HCT116 (cell line): Measurements from ENCODE around the gene APPL2. TPM values are rescaled to one million over a fixed set of nuclear protein-coding genes. Genes with fewer than 3 reads are reported as not detected.

Experiments used
- ATAC-seq: fragments of 200-7000 bp; cut with Tn5 transposase; 2 replicates; pipeline ENCODE4 v1.9.1; 2020; ENCODE audit warnings: mild to moderate bottlenecking, moderate library complexity
- BruUV-seq: library from RNA; stranded (reverse); fragments of 400-500 nt; replicated peaks from 2 replicates; lab custom pipeline; 2021; lab: Mats Ljungman, UMichigan
- CTCF ChIA-PET: fragments of 300-600 bp; sonication (Branson Sonifier 250); formaldehyde crosslinking; loops from one replicate; lab custom pipeline; 2021; ENCODE audit warnings: antibody characterized with exemption; lab: Charles Lee
- POLR2A ChIA-PET: fragments of 300-600, 350-600 bp; sonication (Branson Sonifier 250); formaldehyde crosslinking; loops from one replicate; lab custom pipeline; 2021; ENCODE audit warnings: antibody characterized with exemption; lab: Charles Lee
- RAD21 ChIA-PET, 2 experiments: fragments of 300-600 bp; sonication (Branson Sonifier 250); formaldehyde crosslinking; loops; one replicate each; lab custom pipeline; 2023; ENCODE audit warnings: low total read pairs in 2 of 2; ENCODE audit not compliant: uncharacterized antibody in 2 of 2, unreplicated experiment in 2 of 2, low non-redundant PET in 1 of 2; lab: Charles Lee
- DNase-seq: peaks from one replicate; pipeline ENCODE4 v3.0.0-alpha.2; 2010; ENCODE audit warnings: low read depth, low spot score
- H2AFZ ChIP-seq: fragments of 200-600 bp; shearing (Covaris generic), sonication (generic); 2 replicates; pipeline ENCODE4 v1.6.1; 2017; ENCODE audit warnings: low read depth, mixed run types, mixed read lengths, antibody characterized with exemption, low read length; ENCODE audit not compliant: poor library complexity, severe bottlenecking
- H3K27ac ChIP-seq: 2 replicates; pipeline ENCODE4 v1.5.1; 2012; ENCODE audit warnings: low read depth, low read length
- H3K27me3 ChIP-seq: fragments of 200-600 bp; sonication (generic); 2 replicates; pipeline ENCODE4 v1.6.1; 2016; ENCODE audit warnings: mixed run types, low read length, mixed read lengths; ENCODE audit not compliant: insufficient read depth
- H3K36me3 ChIP-seq, 2 experiments: fragments of 200-500 bp in 1 of 2; fragments of 200-600 bp in 1 of 2; sonication (Bioruptor generic) in 1 of 2; sonication (generic) in 1 of 2; 2 replicates each; pipeline versions ENCODE4 v1.5.1 to v1.6.1; 2014 to 2016; ENCODE audit warnings: low read length in 2 of 2, inconsistent platforms in 1 of 2, mixed read lengths in 1 of 2, mixed run types in 1 of 2; ENCODE audit not compliant: insufficient read depth in 2 of 2, control insufficient read depth in 1 of 2
- H3K4me1 ChIP-seq, 2 experiments: fragments of 200-600 bp in 1 of 2; sonication (generic) in 1 of 2; 2 replicates each; pipeline versions ENCODE4 v1.5.1 to v1.6.1; 2012 to 2017; ENCODE audit warnings: low read length in 2 of 2, inconsistent platforms in 1 of 2, mild to moderate bottlenecking in 1 of 2, mixed read lengths in 1 of 2, mixed run types in 1 of 2, moderate library complexity in 1 of 2; ENCODE audit not compliant: insufficient read depth in 2 of 2, control insufficient read depth in 1 of 2
- H3K4me2 ChIP-seq: fragments of 200-600 bp; sonication (generic); 2 replicates; pipeline ENCODE4 v1.6.1; 2017; ENCODE audit warnings: mixed run types, low read length, mixed read lengths
- H3K4me3 ChIP-seq, 2 experiments: fragments of 200-600 bp in 1 of 2; sonication (generic) in 1 of 2; replicated peaks in 1 of 2; 2 replicates each; pipeline ENCODE4 v1.5.1; 2011 to 2016; ENCODE audit warnings: low read length in 2 of 2, control low read depth in 1 of 2, low read depth in 1 of 2, mild to moderate bottlenecking in 1 of 2, mixed read lengths in 1 of 2, mixed run types in 1 of 2
- H3K79me2 ChIP-seq: fragments of 200-600 bp; sonication (generic); 2 replicates; pipeline ENCODE4 v1.6.1; 2017; ENCODE audit warnings: mild to moderate bottlenecking, mixed run types, low read length, moderate library complexity, mixed read lengths; ENCODE audit not compliant: insufficient read depth
- H3K9ac ChIP-seq: fragments of 200-600 bp; sonication (generic); 2 replicates; pipeline ENCODE4 v1.6.1; 2016; ENCODE audit warnings: low read length, mixed read lengths
- H3K9me2 ChIP-seq: fragments of 200-600 bp; sonication (generic), shearing (Covaris generic); 2 replicates; pipeline ENCODE4 v1.6.1; 2017; ENCODE audit warnings: mixed run types, mild to moderate bottlenecking, moderate library complexity; ENCODE audit not compliant: insufficient read depth
- H3K9me3 ChIP-seq, 2 experiments: fragments of 200-500 bp in 1 of 2; fragments of 200-600 bp in 1 of 2; sonication (Bioruptor generic) in 1 of 2; sonication (generic) in 1 of 2; 2 replicates each; pipeline ENCODE4 v1.6.1; 2014 to 2017; ENCODE audit warnings: low read length in 2 of 2, mixed read lengths in 2 of 2, inconsistent platforms in 1 of 2, low read depth in 1 of 2, mild to moderate bottlenecking in 1 of 2, mixed run types in 1 of 2, moderate library complexity in 1 of 2; ENCODE audit not compliant: control insufficient read depth in 1 of 2, insufficient read depth in 1 of 2
- H4K20me1 ChIP-seq: fragments of 200-600 bp; sonication (generic), shearing (Covaris generic); 2 replicates; pipeline ENCODE4 v1.6.1; 2017; ENCODE audit warnings: mixed run types, mild to moderate bottlenecking, moderate library complexity; ENCODE audit not compliant: insufficient read depth
- CBX3 ChIP-seq: IDR thresholded peaks from 2 replicates; pipeline ENCODE4 v1.6.1; 2012; ENCODE audit warnings: low read depth
- CEBPB ChIP-seq: IDR thresholded peaks from 2 replicates; pipeline ENCODE4 v1.6.1; 2012; ENCODE audit warnings: low read depth
- CTCF ChIP-seq, 3 experiments: fragments of 200-600 bp in 1 of 3; sonication (generic) in 1 of 3; IDR thresholded peaks in 2 of 3; conservative IDR thresholded peaks in 1 of 3; 2 replicates each; pipeline ENCODE4 v1.5.1; 2012 to 2017; ENCODE audit warnings: low read depth in 2 of 3, low read length in 2 of 3, antibody characterized with exemption in 1 of 3, borderline replicate concordance in 1 of 3, control low read depth in 1 of 3, mild to moderate bottlenecking in 1 of 3, mixed read lengths in 1 of 3, mixed run types in 1 of 3, moderate library complexity in 1 of 3; ENCODE audit not compliant: insufficient read depth in 1 of 3
- EGR1 ChIP-seq: IDR thresholded peaks from 2 replicates; pipeline ENCODE4 v1.6.1; 2012; ENCODE audit warnings: low read depth
- ELF1 ChIP-seq: IDR thresholded peaks from 2 replicates; pipeline ENCODE4 v1.6.1; 2012; ENCODE audit warnings: low read depth, borderline replicate concordance
- EZH2 ChIP-seq: fragments of 200-600 bp; sonication (generic); IDR thresholded peaks from 2 replicates; pipeline ENCODE4 v1.6.1; 2017; ENCODE audit warnings: antibody characterized with exemption, mixed run types
- EZH2phosphoT487 ChIP-seq: fragments of 200-600 bp; IDR thresholded peaks from 2 replicates; pipeline ENCODE4 v1.6.1; 2018; ENCODE audit warnings: antibody characterized with exemption, borderline replicate concordance
- JUND ChIP-seq: IDR thresholded peaks from 2 replicates; pipeline ENCODE4 v1.6.1; 2012
- MAX ChIP-seq: IDR thresholded peaks from 2 replicates; pipeline ENCODE4 v1.6.1; 2012
- POLR2A ChIP-seq: IDR thresholded peaks from 2 replicates; pipeline ENCODE4 v1.7.0; 2011; ENCODE audit warnings: borderline replicate concordance; ENCODE audit not compliant: insufficient read depth, insufficient read length; ENCODE audit errors: extremely low read depth
- POLR2AphosphoS5 ChIP-seq: IDR thresholded peaks from 2 replicates; pipeline ENCODE4 v1.6.1; 2011; ENCODE audit warnings: mild to moderate bottlenecking, low read depth, low read length, moderate library complexity
- RAD21 ChIP-seq: IDR thresholded peaks from 2 replicates; pipeline ENCODE4 v1.6.1; 2012; ENCODE audit warnings: low read depth, mild to moderate bottlenecking
- REST ChIP-seq: IDR thresholded peaks from 2 replicates; pipeline ENCODE4 v1.6.1; 2012; ENCODE audit warnings: low read depth
- SRF ChIP-seq: IDR thresholded peaks from 2 replicates; pipeline ENCODE4 v1.6.1; 2012; ENCODE audit warnings: low read depth
- TCF7L2 ChIP-seq: IDR thresholded peaks from 2 replicates; pipeline ENCODE4 v1.7.0; 2011; ENCODE audit warnings: borderline replicate concordance, inconsistent platforms; ENCODE audit not compliant: insufficient read depth, insufficient read length; ENCODE audit errors: extremely low read depth
- YY1 ChIP-seq: IDR thresholded peaks from 2 replicates; pipeline ENCODE4 v1.6.1; 2011; ENCODE audit warnings: low read length, low read depth, moderate library complexity, mild to moderate bottlenecking; ENCODE audit not compliant: insufficient replicate concordance; ENCODE audit errors: extremely low read depth
- ZBTB33 ChIP-seq: IDR thresholded peaks from 2 replicates; pipeline ENCODE4 v1.6.1; 2011; ENCODE audit warnings: mild to moderate bottlenecking, low read length, moderate library complexity; ENCODE audit not compliant: insufficient replicate concordance; ENCODE audit errors: extremely low read depth
- ZNF274 ChIP-seq: fragments of 200-500 bp; sonication (Bioruptor generic); IDR thresholded peaks from 2 replicates; pipeline ENCODE4 v1.6.1; 2014; ENCODE audit warnings: mild to moderate bottlenecking, low read depth, low read length, inconsistent platforms
- intact Hi-C: fragments of 100-400 bp; cut with micrococcal nuclease; formaldehyde crosslinking; loops from 2 replicates; pipeline ENCODE4 v1.10.0; 2022
- total RNA-seq: library from RNA; stranded (reverse); gene quantifications from one replicate; pipeline ENCODE4 v1.2.1, GENCODE V29; 2021; ENCODE audit not compliant: unreplicated experiment

APPL2 gene
- total RNA-seq, 1 experiment from 2014 or later = 22.6 TPM

- ChIA-PET CTCF (no interaction called here), RAD21 (no interaction called here), POLR2A (no interaction called here)
- no peaks in the 10 kb centered on the region for H3K36me3 ChIP-seq
- ATAC-seq (no peak), DNase-seq (no peak)
- H3K9ac ChIP-seq = no peak overlapping the region
- TF ChIP-seq CTCF (IDR thresholded peaks at IDR 0.05 in 2 of 3, conservative IDR thresholded peaks at IDR 0.05 in 1 of 3; ENCODE audit: borderline replicate concordance in 1 of 3, insufficient read depth in 1 of 3, low read depth in 2 of 3, low read length in 2 of 3) (no peak), SRF (no peak), EZH2phosphoT487 (no peak), ELF1 (no peak), EGR1 (no peak), CBX3 (no peak), EZH2 (no peak), ZNF274 (no peak), MAX (no peak), POLR2A (no peak), CEBPB (no peak), REST (no peak), JUND (no peak), YY1 (no peak), TCF7L2 (no peak), POLR2AphosphoS5 (no peak), RAD21 (no peak), ZBTB33 (no peak)
- intact Hi-C loops = no loop called here
- H3K27ac ChIP-seq = no peak overlapping the region
- no TSS peak for BruUV-seq
- no peak overlapping the region for H3K4me2 ChIP-seq
- H3K4me3 ChIP-seq = no peak overlapping the region
- H3K9me3 ChIP-seq = no peaks in the 10 kb centered on the region
- H3K4me1 ChIP-seq = no peaks in the 10 kb centered on the region
- no peaks in the 10 kb centered on the region for H3K27me3 ChIP-seq
- no peak overlapping the region for H2AFZ ChIP-seq
- H3K9me2 ChIP-seq = 0 out of 2 replicates have a peak, but pooled peaks cover 3% of the 10 kb centered on the region
- no peaks in the 10 kb centered on the region for H4K20me1 ChIP-seq
- no peaks in the 10 kb centered on the region for H3K79me2 ChIP-seq
Observed at GRCh38 chr12:105280966-105281693, 45.2 kb upstream of the APPL2 start.
